HepG2 (cell line): Measurements from ENCODE around the gene CLDND2. TPM values are rescaled to one million over a fixed set of nuclear protein-coding genes. Genes with fewer than 3 reads are reported as not detected.

Source experiments
- ATAC-seq: fragments of 200-7000 bp; cut with Tn5 transposase; 3 replicates; pipeline ENCODE4 v1.9.1; 2020; ENCODE audit warnings: mild to moderate bottlenecking, moderate library complexity
- BruUV-seq: library from RNA; stranded (reverse); fragments of 400-500 nt; replicated peaks from 2 replicates; lab custom pipeline; 2021; lab: Mats Ljungman, UMichigan
- CTCF ChIA-PET: fragments of 300-600 bp; formaldehyde crosslinking; extraction: SDS; loops from one replicate; lab custom pipeline; 2021; ENCODE audit warnings: low total read pairs, inconsistent platforms, low intra/inter-chr PET ratio; lab: Yijun Ruan, JAX
- POLR2A ChIA-PET: fragments of 350-600 bp; sonication (Branson Sonifier 250); formaldehyde crosslinking; loops from one replicate; lab custom pipeline; 2020; ENCODE audit warnings: antibody characterized with exemption, inconsistent platforms; lab: Yijun Ruan, JAX
- DNase-seq: peaks from one replicate; pipeline ENCODE4 v3.0.0-alpha.2; 2015; ENCODE audit warnings: low spot score
- FAIRE-seq: peaks from 3 replicates; lab custom pipeline; 2011; peaks lifted over from hg19 to GRCh38; lab: Jason Lieb, UNC
- H2AFZ ChIP-seq: one replicate; pipeline ENCODE4 v1.6.1; 2011; ENCODE audit warnings: low read length, inconsistent platforms
- H3K27ac ChIP-seq: fragments of 300-600 bp; 3 replicates; pipeline ENCODE4 v1.8.0; 2011; ENCODE audit warnings: mixed run types, mild to moderate bottlenecking, mixed read lengths, low read length, inconsistent platforms; ENCODE audit not compliant: insufficient read depth; ENCODE audit errors: extremely low read length
- H3K27me3 ChIP-seq, 2 experiments: fragments of 200-600 bp in 1 of 2; 2 replicates in 1 of 2; 3 replicates in 1 of 2; pipeline versions ENCODE4 v1.6.0 to v1.8.0; 2011; ENCODE audit warnings: low read length in 2 of 2, mild to moderate bottlenecking in 2 of 2, moderate library complexity in 2 of 2, inconsistent platforms in 1 of 2; ENCODE audit not compliant: insufficient read depth in 2 of 2, control insufficient read depth in 1 of 2
- H3K36me3 ChIP-seq, 2 experiments: fragments of 200-600 bp in 1 of 2; replicated peaks in 1 of 2; 2 replicates in 1 of 2; 3 replicates in 1 of 2; pipeline versions ENCODE4 v1.5.1 to v1.8.0; 2011; ENCODE audit warnings: low read length in 2 of 2, inconsistent platforms in 1 of 2; ENCODE audit not compliant: insufficient read depth in 2 of 2, control insufficient read depth in 1 of 2
- H3K4me1 ChIP-seq: 2 replicates; pipeline ENCODE4 v1.5.1; 2012; ENCODE audit warnings: low read length, inconsistent platforms; ENCODE audit not compliant: insufficient read depth
- H3K4me2 ChIP-seq: 2 replicates; pipeline ENCODE4 v1.6.0; 2011; ENCODE audit warnings: low read depth, low read length, inconsistent platforms
- H3K4me3 ChIP-seq, 3 experiments: fragments of 200-600 bp in 1 of 3; sonication (generic), shearing (Covaris generic) in 1 of 3; replicated peaks in 1 of 3; 2 replicates each; pipeline ENCODE4 v1.5.1; 2011 to 2016; ENCODE audit warnings: low read length in 3 of 3, inconsistent platforms in 2 of 3, low read depth in 2 of 3, mild to moderate bottlenecking in 2 of 3, control low read depth in 1 of 3, mixed read lengths in 1 of 3; ENCODE audit not compliant: insufficient read depth in 1 of 3
- H3K79me2 ChIP-seq: one replicate; pipeline ENCODE4 v1.6.1; 2011; ENCODE audit warnings: low read length, inconsistent platforms; ENCODE audit not compliant: insufficient read depth
- H3K9ac ChIP-seq: 2 replicates; pipeline ENCODE4 v1.6.0; 2011; ENCODE audit warnings: mild to moderate bottlenecking, low read depth, low read length, inconsistent platforms; ENCODE audit not compliant: insufficient read depth
- H3K9me3 ChIP-seq: 2 replicates; pipeline ENCODE4 v1.5.1; 2012; ENCODE audit warnings: mild to moderate bottlenecking, low read length
- H4K20me1 ChIP-seq: 2 replicates; pipeline ENCODE4 v1.6.0; 2011; ENCODE audit warnings: inconsistent platforms, mild to moderate bottlenecking, low read length, moderate library complexity; ENCODE audit not compliant: insufficient read depth
- AHDC1 ChIP-seq: sonication (generic); formaldehyde crosslinking; IDR thresholded peaks from 2 replicates; pipeline ENCODE4 v1.5.1; 2020; ENCODE audit warnings: mild to moderate bottlenecking, missing genetic modification reagents, borderline replicate concordance
- CBX5 ChIP-seq: sonication (generic); formaldehyde crosslinking; IDR thresholded peaks from 2 replicates; pipeline ENCODE4 v1.4.0; 2020; ENCODE audit warnings: missing genetic modification reagents, borderline replicate concordance
- PAF1 ChIP-seq: IDR thresholded peaks from 2 replicates; pipeline ENCODE4 v1.6.1; 2016; ENCODE audit warnings: missing genetic modification reagents, missing compliant biosample characterization
- POLR2G ChIP-seq: fragments of 200-400 bp; formaldehyde crosslinking; IDR thresholded peaks from 2 replicates; pipeline ENCODE4 v1.6.1; 2018; ENCODE audit warnings: mild to moderate bottlenecking, low read depth, low read length, moderate library complexity
- RARG ChIP-seq: sonication (generic); formaldehyde crosslinking; IDR thresholded peaks from 2 replicates; pipeline ENCODE4 v1.4.0; 2020; ENCODE audit warnings: low read depth, mild to moderate bottlenecking, missing genetic modification reagents
- ZEB1 ChIP-seq: IDR thresholded peaks from 2 replicates; pipeline ENCODE4 v1.6.1; 2012; ENCODE audit warnings: mild to moderate bottlenecking, low read depth, inconsistent platforms; ENCODE audit not compliant: insufficient replicate concordance
- ZNF292 ChIP-seq: sonication (generic); formaldehyde crosslinking; IDR thresholded peaks from 2 replicates; pipeline ENCODE4 v1.8.1; 2022; ENCODE audit warnings: mild to moderate bottlenecking, low read depth, missing genetic modification reagents, borderline replicate concordance
- ZNF329 ChIP-seq: sonication (generic); formaldehyde crosslinking; IDR thresholded peaks from 2 replicates; pipeline ENCODE4 v1.9.0; 2021; ENCODE audit warnings: low read depth, mild to moderate bottlenecking, missing genetic modification reagents
- ZNF446 ChIP-seq: sonication (generic); formaldehyde crosslinking; IDR thresholded peaks from 2 replicates; pipeline ENCODE4 v1.5.0; 2020; ENCODE audit warnings: mild to moderate bottlenecking, missing genetic modification reagents
- ZNF629 ChIP-seq: sonication (generic); formaldehyde crosslinking; conservative IDR thresholded peaks from 2 replicates; pipeline ENCODE4 v1.5.0; 2020; ENCODE audit warnings: missing genetic modification reagents
- ZNF749 ChIP-seq: sonication (generic); formaldehyde crosslinking; IDR thresholded peaks from 2 replicates; pipeline ENCODE4 v1.8.0; 2022; ENCODE audit warnings: mild to moderate bottlenecking, missing genetic modification reagents, moderate library complexity, borderline replicate concordance
- ZNF780A ChIP-seq: sonication (generic); formaldehyde crosslinking; IDR thresholded peaks from 2 replicates; pipeline ENCODE4 v1.8.0; 2022; ENCODE audit warnings: mild to moderate bottlenecking, missing genetic modification reagents, moderate library complexity
- WGBS: methylation state at CpG from one replicate; pipeline ENCODE4 v1.1.6; 2017; ENCODE audit warnings: low lambda C conversion rate; 5-methylcytosine and 5-hydroxymethylcytosine counted together
- in situ Hi-C: cut with HindIII; loops from 2 replicates; pipeline ENCODE4 v1.10.0; 2017; ENCODE audit warnings: low pct_unique_long_range_greater_than_20kb; ENCODE audit not compliant: extremely low pct_ligation_motif_present
- intact Hi-C: fragments of 100-400 bp; cut with micrococcal nuclease; formaldehyde crosslinking; loops from one replicate; pipeline ENCODE4 v1.10.0; 2022; ENCODE audit not compliant: unreplicated experiment
- polyA plus RNA-seq, 8 experiments: library from polyadenylated mRNA; depleted of rRNA in 3 of 8; stranded (reverse) in 7 of 8; unstranded in 1 of 8; fragments of >200 nt; fragmentation: Illumina TruSeq in 4 of 8; extraction: Trizol in 4 of 8; gene quantifications; 2 replicates each; pipeline versions ENCODE4 v1.2.1 to v1.2.3, GENCODE V29; 2011 to 2016; ENCODE audit warnings: low read depth in 4 of 8, missing spikeins in 1 of 8, mixed read lengths in 1 of 8; ENCODE audit not compliant: insufficient read depth in 1 of 8
- total RNA-seq, 5 experiments: library from RNA; depleted of rRNA; stranded (reverse); fragments of >200 nt; fragmentation: Illumina TruSeq; extraction: Trizol; gene quantifications; 2 replicates each; pipeline ENCODE4 v1.2.3, GENCODE V29; 2016; ENCODE audit warnings: low read depth in 1 of 5

CLDND2 gene
- total and polyA plus RNA-seq, 2 of the 13 experiments (the other 11 are each of a cell fraction or from before 2014, with no cell fraction given): 0.84 to 1.8 TPM

- H2AFZ ChIP-seq: no peak overlapping the region
- ATAC-seq (no peak), FAIRE-seq (no peak), DNase-seq (no peak)
- TF ChIP-seq ZNF329 (CRISPR knock-in tag) (no peak), ZEB1 (no peak), RARG (CRISPR knock-in tag) (no peak), ZNF446 (CRISPR knock-in tag) (no peak), ZNF292 (CRISPR knock-in tag) (no peak)
- no peak overlapping the region for H3K27ac ChIP-seq
- no peak overlapping the region for H3K9ac ChIP-seq
- no peak overlapping the region for H3K4me3 ChIP-seq
- H3K9me3 ChIP-seq: no peaks in the 10 kb centered on the region
- no peaks in the 10 kb centered on the region for H3K36me3 ChIP-seq
- intact Hi-C loops (no loop called here), in situ Hi-C loops (no loop called here)
- no peaks in the 10 kb centered on the region for H4K20me1 ChIP-seq
- 93% methylated on average over 1 of the region's 1 CpG for WGBS
- BruUV-seq: no TSS peak
- H3K4me1 ChIP-seq: peaks cover 59% of the 10 kb centered on the region
- CTCF ChIA-PET: interaction anchor here (2.3 kb wide), 1 partner anchor 54 kb away, joined by 9 read pairs; no protein-coding TSS in a partner anchor
- no peaks in the 10 kb centered on the region for H3K27me3 ChIP-seq
- H3K4me2 ChIP-seq: no peak overlapping the region
- no peaks in the 10 kb centered on the region for H3K79me2 ChIP-seq
- POLR2A ChIA-PET: interaction anchor here (2.6 to 3.3 kb wide), 2 partner anchors 25 to 27 kb away, joined by 27 to 29 read pairs; partner anchors contain the start of gene ETFB
Observed at GRCh38 chr19:51392701-51393100, 23.9 kb upstream of the CLDND2 start.

- H3K9ac ChIP-seq: no peak overlapping the region
- no peak overlapping the region for H3K4me3 ChIP-seq
- H3K27ac ChIP-seq: no peak overlapping the region
- WGBS: 85% methylated on average over 8 of the region's 8 CpGs
- no peak for FAIRE-seq
- POLR2A ChIA-PET: interaction anchor here (4.1 kb wide), 1 partner anchor 25 kb away, joined by 28 read pairs; the partner anchor contains the start of gene ETFB
- CTCF ChIA-PET: no interaction called here
- H2AFZ ChIP-seq: no peak overlapping the region
- H3K4me1 ChIP-seq: peaks cover 64% of the 10 kb centered on the region
- BruUV-seq: no TSS peak
- H3K9me3 ChIP-seq: no peaks in the 10 kb centered on the region
- intact Hi-C loops: no loop called here
- DNase-seq: no peak
- no peak for ATAC-seq
- H3K27me3 ChIP-seq: no peaks in the 10 kb centered on the region
- TF ChIP-seq ZNF749 (CRISPR knock-in tag): no peak
- no peak for TF ChIP-seq ZNF780A (CRISPR knock-in tag)
- TF ChIP-seq ZNF629 (CRISPR knock-in tag): peak; percentile 72
- TF ChIP-seq CBX5 (CRISPR knock-in tag): no peak
- no peak for TF ChIP-seq PAF1 (CRISPR knock-in tag)
- no peak for TF ChIP-seq AHDC1 (CRISPR knock-in tag)
- no peak for TF ChIP-seq POLR2G
- H4K20me1 ChIP-seq: no peaks in the 10 kb centered on the region
- H3K79me2 ChIP-seq: no peaks in the 10 kb centered on the region
- 0 out of 2 replicates have a peak overlapping the region, but pooled peaks have one; percentile 12 for H3K4me2 ChIP-seq
- no peaks in the 10 kb centered on the region for H3K36me3 ChIP-seq
- in situ Hi-C loops: no loop called here
Observed at GRCh38 chr19:51391073-51391611, 22.3 kb upstream of the CLDND2 start.
